GM18868 (cell line): Measurements from ENCODE around the gene PLPP3.

Source experiments
- ATAC-seq: cut with Tn5 transposase; IDR thresholded peaks from one replicate; pipeline ENCODE4 v1.9.1; 2021; ENCODE audit warnings: mild to moderate bottlenecking, moderate library complexity; ENCODE audit not compliant: unreplicated experiment

The PLPP3 gene

GRCh38 chr1:56576880-56577405, 2.4 kb downstream of the PLPP3 start:
- ATAC-seq = no peak

GRCh38 chr1:56575865-56576264, 3.5 kb downstream of the PLPP3 start:
- ATAC-seq = no peak

- ATAC-seq = no peak
These were observed 4.6 kb downstream of the PLPP3 start for GRCh38 chr1:56574794-56575193.

- ATAC-seq = no peak
These were observed 6.1 kb downstream of the PLPP3 start for GRCh38 chr1:56573311-56573710.

GRCh38 chr1:56572334-56573050, 6.9 kb downstream of the PLPP3 start:
- ATAC-seq = no peak

- ATAC-seq = no peak
These were observed 7.9 kb downstream of the PLPP3 start for GRCh38 chr1:56571448-56571847.

- ATAC-seq = no peak
These were observed 8.4 kb downstream of the PLPP3 start for GRCh38 chr1:56570924-56571372.

GRCh38 chr1:56569661-56570060, 9.7 kb downstream of the PLPP3 start:
- ATAC-seq = no peak

- no peak for ATAC-seq
These were observed 12.4 kb downstream of the PLPP3 start for GRCh38 chr1:56566994-56567393.

- ATAC-seq = no peak
These were observed 13.2 kb downstream of the PLPP3 start for GRCh38 chr1:56566061-56566744.

GRCh38 chr1:56564615-56565014, 14.7 kb downstream of the PLPP3 start:
- ATAC-seq = no peak

GRCh38 chr1:56563568-56563967, 15.8 kb downstream of the PLPP3 start:
- ATAC-seq = no peak

GRCh38 chr1:56562891-56563452, 16.4 kb downstream of the PLPP3 start:
- no peak for ATAC-seq

GRCh38 chr1:56561227-56562019, 17.9 kb downstream of the PLPP3 start:
- ATAC-seq = no peak

- ATAC-seq = no peak
These were observed 21.6 kb downstream of the PLPP3 start for GRCh38 chr1:56557746-56558145.

GRCh38 chr1:56555448-56555847, 23.9 kb downstream of the PLPP3 start:
- ATAC-seq = no peak

GRCh38 chr1:56553046-56553445, 26.3 kb downstream of the PLPP3 start:
- ATAC-seq = no peak

GRCh38 chr1:56552349-56552748, 27.0 kb downstream of the PLPP3 start:
- ATAC-seq = no peak

GRCh38 chr1:56551691-56552090, 27.7 kb downstream of the PLPP3 start:
- no peak for ATAC-seq

GRCh38 chr1:56550859-56551188, 28.5 kb downstream of the PLPP3 start:
- no peak for ATAC-seq

- ATAC-seq = no peak
These were observed 29.1 kb downstream of the PLPP3 start for GRCh38 chr1:56550138-56550858.
